ENCODE data around the gene BCL2A1. TPM values are rescaled to one million over a fixed set of nuclear protein-coding genes. Genes with fewer than 3 reads are reported as not detected.

BCL2A1 gene
- total and polyA plus RNA-seq, 2 of the 4 experiments (the other 2 are of a cell fraction): 2.3 to 4.5 TPM

- no peaks in the 10 kb centered on the region for H3K9me3 ChIP-seq (ENCODE audit: control insufficient read depth, insufficient read depth, low read length)
- H2BK15ac ChIP-seq (ENCODE audit: low read depth, low read length): no peak overlapping the region
- no peak overlapping the region for H2BK5ac ChIP-seq (ENCODE audit: low read depth, low read length, poor library complexity, severe bottlenecking)
- no peaks in the 10 kb centered on the region for H3K36me3 ChIP-seq (ENCODE audit: control insufficient read depth, insufficient read depth, low read length)
- H2AFZ ChIP-seq (replicated peaks; ENCODE audit: low read length, poor library complexity): no peak overlapping the region
- ATAC-seq (ENCODE audit: low read depth): no peak; the same call in 1 of the 2 replicates
- TF ChIP-seq POLR2A (IDR thresholded peaks at IDR 0.05; ENCODE audit: low read depth, low read length) (no peak), SMC3 (IDR thresholded peaks at IDR 0.05; ENCODE audit: low read depth, low read length) (no peak), CEBPB (IDR thresholded peaks at IDR 0.05; ENCODE audit: low read depth, low read length) (no peak), RAD21 (IDR thresholded peaks at IDR 0.05; ENCODE audit: low read length) (no peak), MAFK (IDR thresholded peaks at IDR 0.05; ENCODE audit: low read depth, low read length) (no peak), NFE2L2 (IDR thresholded peaks at IDR 0.05; ENCODE audit: low read depth, low read length) (no peak)
- H3K14ac ChIP-seq (replicated peaks; ENCODE audit: low read depth, low read length): no peak overlapping the region
- BruUV-seq (replicated peaks): no TSS peak
- H3K4ac ChIP-seq (ENCODE audit: low read depth, low read length): no peak overlapping the region
- H3K79me1 ChIP-seq (ENCODE audit: low read depth in 1 of 2, low read length in 2 of 2): no peaks in the 10 kb centered on the region
- peaks cover 3% of the 10 kb centered on the region for H3K4me1 ChIP-seq (ENCODE audit: control insufficient read depth, insufficient read depth, low read length)
- no peak overlapping the region for H3K18ac ChIP-seq (ENCODE audit: low read depth, low read length)
- no peaks in the 10 kb centered on the region for H3K27me3 ChIP-seq (ENCODE audit: control insufficient read depth, insufficient read depth, low read length)
- no peak overlapping the region for H3K4me2 ChIP-seq (ENCODE audit: low read depth, low read length)
- H4K91ac ChIP-seq (ENCODE audit: insufficient read depth, low read depth, low read length): no peak overlapping the region
- H2AK5ac ChIP-seq (ENCODE audit: low read depth, low read length): no peak overlapping the region
- intact Hi-C loops (cut with micrococcal nuclease): no loop called here
- no peak overlapping the region for H3K9ac ChIP-seq (ENCODE audit: low read depth, low read length)
- ChIA-PET CTCF (no interaction called here), POLR2A (ENCODE audit: unreplicated experiment) (interaction anchor here (0.8 kb wide), 1 partner anchor 25 kb away, joined by 4 read pairs; no protein-coding TSS in a partner anchor)
- H2BK120ac ChIP-seq (ENCODE audit: low read depth, low read length): no peak overlapping the region; the same call in 1 of the 2 replicates
- in situ Hi-C loops (cut with MboI; ENCODE audit: low sequenced_read_pairs): no loop called here
- H3K4me3 ChIP-seq (ENCODE audit: insufficient read depth, low read depth, low read length): no peak overlapping the region
- no peak overlapping the region for H2BK20ac ChIP-seq (ENCODE audit: low read depth, low read length)
- dilution Hi-C loops (cut with HindIII; ENCODE audit: low sequenced_read_pairs, unreplicated experiment): no loop called here
- H3K23ac ChIP-seq (ENCODE audit: low read depth, low read length): no peak overlapping the region
- no peak overlapping the region for H4K8ac ChIP-seq (ENCODE audit: low read depth in 2 of 2, low read length in 2 of 2)
- no peaks in the 10 kb centered on the region for H4K20me1 ChIP-seq (ENCODE audit: insufficient read depth, low read length)
- DNase-seq: no peak
- H3K9me1 ChIP-seq (ENCODE audit: insufficient read depth, low read length): peaks cover 7% of the 10 kb centered on the region; the same call in 1 of the 2 replicates
- H3K56ac ChIP-seq (ENCODE audit: extremely low read depth, insufficient read depth, low read length): no peak overlapping the region
- H3K27ac ChIP-seq (ENCODE audit: insufficient read depth, low read length): no peak overlapping the region
- no peak overlapping the region for H2AK9ac ChIP-seq (replicated peaks; ENCODE audit: low read depth, low read length, poor library complexity)
- no peak overlapping the region for H4K5ac ChIP-seq (ENCODE audit: low read depth, low read length)
- WGBS, 2 experiments (ENCODE audit: extremely low coverage in 2 of 2, insufficient read length in 1 of 2): no CpG with 5 or more reads among the region's 3 CpGs
These were observed 22.2 kb downstream of the BCL2A1 start for GRCh38 chr15:79948761-79949160.

Measured in IMR-90 (cell line).